Prostate gland (tissue), 2 donors: Measurements from ENCODE around the gene KRTAP3-1. TPM values are rescaled to one million over a fixed set of nuclear protein-coding genes. Genes with fewer than 3 reads are reported as not detected.

Experiments used
- DNase-seq: peaks from one replicate; pipeline ENCODE4 v3.0.0-alpha.2; 2019; ENCODE audit warnings: low spot score
- H3K27ac ChIP-seq, 2 donors: fragments of 200-600 bp; sonication (generic); 2 replicates each; pipeline ENCODE4 v1.5.1; 2017 to 2019
- H3K27me3 ChIP-seq: fragments of 200-600 bp; sonication (generic); replicated peaks from 2 replicates; pipeline ENCODE4 v1.5.1; 2019; ENCODE audit not compliant: insufficient read depth
- H3K36me3 ChIP-seq, 2 donors: fragments of 200-600 bp; sonication (generic); 1 replicate in 1 of 2; 2 replicates in 1 of 2; pipeline versions ENCODE4 v1.5.1 to v1.8.1; 2017 to 2019
- H3K4me1 ChIP-seq: fragments of 200-600 bp; sonication (generic); replicated peaks from 2 replicates; pipeline ENCODE4 v1.5.1; 2019
- H3K4me3 ChIP-seq, 2 donors: fragments of 200-600 bp; sonication (generic); 2 replicates each; pipeline ENCODE4 v1.5.1; 2017 to 2019
- H3K9me3 ChIP-seq: fragments of 200-600 bp; sonication (generic); 2 replicates; pipeline ENCODE4 v1.5.1; 2017
- POLR2A ChIP-seq: fragments of 450-650 bp; IDR thresholded peaks from one replicate; pipeline ENCODE4 v1.6.1; 2016; ENCODE audit warnings: antibody characterized with exemption, mild to moderate bottlenecking
- POLR2AphosphoS5 ChIP-seq: sonication (generic); formaldehyde crosslinking; IDR thresholded peaks from one replicate; pipeline ENCODE4 v1.6.1; 2017; ENCODE audit warnings: antibody characterized with exemption
- WGBS: methylation state at CpG from one replicate; pipeline ENCODE4 v1.1.5; 2018; 5-methylcytosine and 5-hydroxymethylcytosine counted together
- intact Hi-C: fragments of 100-400 bp; cut with DNase I; formaldehyde crosslinking; loops from one replicate; pipeline ENCODE4 v1.14.2; 2022
- total RNA-seq, 2 donors: library from RNA; depleted of rRNA; stranded (reverse); fragments of >200 nt; gene quantifications; one replicate each; pipeline ENCODE4 v1.1.0, GENCODE V29; 2016
- TF ChIP-seq, protein P1 (sequence below), 4 experiments: fragments of 200-600 bp in 2 of 4; fragments of 450-650 bp in 2 of 4; sonication (generic) in 2 of 4; IDR thresholded peaks; 1 replicate in 3 of 4; 2 replicates in 1 of 4; pipeline ENCODE4 v1.5.1; 2016 to 2019; ENCODE audit warnings: antibody characterized with exemption in 4 of 4, mild to moderate bottlenecking in 2 of 4, moderate library complexity in 2 of 4

The KRTAP3-1 gene
- total RNA-seq, 2 donors from 2014 or later = not detected

DNA sequence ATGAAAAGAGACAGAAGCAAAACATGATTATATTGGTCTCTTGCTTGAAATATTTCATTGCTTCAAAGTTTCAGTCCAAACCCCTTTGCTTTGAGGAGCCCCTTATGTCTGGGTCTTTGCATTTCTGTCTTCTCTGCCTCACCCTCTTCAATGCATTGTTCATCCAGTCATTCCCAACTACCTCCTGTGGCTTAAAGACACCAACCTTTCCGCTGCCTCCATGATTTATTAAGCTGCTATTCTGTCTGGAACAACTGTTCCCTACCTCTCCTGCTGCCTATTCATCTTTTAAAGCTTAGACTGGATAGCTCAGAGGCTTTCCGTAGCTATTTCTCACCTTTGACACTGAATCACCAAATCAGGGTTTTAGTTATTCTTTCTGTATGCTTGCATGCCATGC is 11.6 kb downstream of the KRTAP3-1 start:
- Histone ChIP-seq H3K4me1 (no peaks in the 10 kb centered on the region), H3K9me3 (no peaks in the 10 kb centered on the region), H3K27ac (no peak overlapping the region), H3K4me3 (no peak overlapping the region), H3K36me3 (no peaks in the 10 kb centered on the region), H3K27me3 (no peaks in the 10 kb centered on the region)
- DNase-seq = no peak
- TF ChIP-seq POLR2AphosphoS5 (no peak), POLR2A (no peak)
- TF ChIP-seq, protein P1, sequence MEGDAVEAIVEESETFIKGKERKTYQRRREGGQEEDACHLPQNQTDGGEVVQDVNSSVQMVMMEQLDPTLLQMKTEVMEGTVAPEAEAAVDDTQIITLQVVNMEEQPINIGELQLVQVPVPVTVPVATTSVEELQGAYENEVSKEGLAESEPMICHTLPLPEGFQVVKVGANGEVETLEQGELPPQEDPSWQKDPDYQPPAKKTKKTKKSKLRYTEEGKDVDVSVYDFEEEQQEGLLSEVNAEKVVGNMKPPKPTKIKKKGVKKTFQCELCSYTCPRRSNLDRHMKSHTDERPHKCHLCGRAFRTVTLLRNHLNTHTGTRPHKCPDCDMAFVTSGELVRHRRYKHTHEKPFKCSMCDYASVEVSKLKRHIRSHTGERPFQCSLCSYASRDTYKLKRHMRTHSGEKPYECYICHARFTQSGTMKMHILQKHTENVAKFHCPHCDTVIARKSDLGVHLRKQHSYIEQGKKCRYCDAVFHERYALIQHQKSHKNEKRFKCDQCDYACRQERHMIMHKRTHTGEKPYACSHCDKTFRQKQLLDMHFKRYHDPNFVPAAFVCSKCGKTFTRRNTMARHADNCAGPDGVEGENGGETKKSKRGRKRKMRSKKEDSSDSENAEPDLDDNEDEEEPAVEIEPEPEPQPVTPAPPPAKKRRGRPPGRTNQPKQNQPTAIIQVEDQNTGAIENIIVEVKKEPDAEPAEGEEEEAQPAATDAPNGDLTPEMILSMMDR (IDR thresholded peaks at IDR 0.05) = no peak
- WGBS = 86% methylated on average over 2 of the region's 2 CpGs
- intact Hi-C loops = no loop called here

DNA sequence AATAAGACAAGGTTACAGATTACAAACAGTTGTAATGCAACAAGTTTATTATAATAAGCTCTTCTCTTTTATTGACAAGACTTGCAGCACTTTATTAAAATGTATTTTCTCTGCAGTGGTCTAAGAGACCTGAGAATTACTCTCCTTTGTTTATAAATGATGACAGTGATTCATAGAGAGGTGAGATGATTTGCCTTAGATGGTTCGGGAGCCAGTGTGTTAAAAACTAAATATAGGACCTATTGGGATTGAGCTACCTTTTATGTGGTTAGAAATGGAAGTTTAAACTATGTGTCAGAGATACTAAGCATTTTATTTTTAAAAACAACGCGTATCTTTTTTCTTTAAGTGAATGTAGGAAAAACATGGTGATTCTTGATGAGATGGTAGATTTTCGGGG is 12.1 kb downstream of the KRTAP3-1 start:
- 79% methylated on average over 4 of the region's 4 CpGs for whole genome bisulfite sequencing
- intact Hi-C loops = no loop called here
- TF ChIP-seq, protein P1 (IDR thresholded peaks at IDR 0.05) = no peak
- TF ChIP-seq POLR2A = no peak
- no peak for TF ChIP-seq POLR2AphosphoS5
- H3K4me1 ChIP-seq = no peaks in the 10 kb centered on the region
- DNase-seq = no peak
- H3K27ac ChIP-seq = no peak overlapping the region
- H3K4me3 ChIP-seq = no peak overlapping the region
- H3K36me3 ChIP-seq = no peaks in the 10 kb centered on the region
- H3K9me3 ChIP-seq = no peaks in the 10 kb centered on the region
- no peaks in the 10 kb centered on the region for H3K27me3 ChIP-seq

DNA sequence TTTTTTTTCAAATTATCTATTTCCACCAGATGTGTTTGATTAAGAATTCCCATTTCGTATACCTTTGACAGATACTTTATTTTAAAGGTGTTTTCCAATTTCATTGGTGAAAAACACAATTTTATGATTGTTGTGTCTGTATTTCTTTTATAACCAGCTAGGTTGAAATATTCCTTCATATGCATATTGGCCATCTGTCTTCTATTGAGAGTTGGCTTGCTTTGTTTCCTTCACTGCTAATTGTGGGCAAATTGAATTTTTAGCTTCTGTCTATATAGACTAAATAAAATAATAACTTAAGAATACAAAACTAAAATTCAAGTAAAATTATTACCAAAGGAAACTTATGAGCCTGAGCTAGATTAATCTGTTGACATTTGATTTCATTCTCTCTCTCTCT is 13.8 kb downstream of the KRTAP3-1 start:
- Histone ChIP-seq H3K27ac (no peak overlapping the region), H3K4me1 (no peaks in the 10 kb centered on the region), H3K27me3 (no peaks in the 10 kb centered on the region), H3K4me3 (no peak overlapping the region), H3K36me3 (no peaks in the 10 kb centered on the region), H3K9me3 (no peaks in the 10 kb centered on the region)
- no peak for DNase-seq
- intact Hi-C loops = no loop called here
- TF ChIP-seq POLR2AphosphoS5 = no peak
- TF ChIP-seq POLR2A = no peak
- TF ChIP-seq, protein P1 (IDR thresholded peaks at IDR 0.05) = no peak
- WGBS = 94% methylated on average over 1 of the region's 1 CpG

DNA sequence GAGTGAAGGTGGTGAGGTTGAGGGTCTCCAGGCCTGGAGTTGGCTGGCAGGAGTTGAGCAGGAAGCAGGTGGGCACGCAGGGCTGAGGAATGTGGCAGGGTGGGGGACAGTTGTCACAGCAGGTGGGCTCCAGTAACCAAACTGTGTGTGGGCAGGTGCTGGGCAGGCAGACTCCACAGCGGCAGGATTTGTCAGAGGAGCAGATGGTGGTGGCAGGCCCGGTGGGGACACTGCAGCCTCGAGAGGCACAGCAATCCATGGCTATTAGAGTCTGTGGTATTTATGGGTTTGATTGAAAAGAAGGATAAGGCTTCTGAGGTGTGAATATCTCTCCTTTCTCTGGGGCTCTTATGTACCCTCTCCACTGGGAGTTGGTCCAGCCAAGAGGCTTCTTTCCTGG is 15.1 kb downstream of the KRTAP3-1 start, which contains the start of gene KRTAP3-3:
TSS of gene KRTAP3-3 (minus strand) at position 326 of the 400 bp plus-strand sequence. CDS start at position 259, 67 bp downstream.
- Histone ChIP-seq H3K27me3 (no peaks in the 10 kb centered on the region), H3K9me3 (no peaks in the 10 kb centered on the region), H3K36me3 (no peaks in the 10 kb centered on the region), H3K4me3 (no peak within 1 kb of the TSS), H3K27ac (no peak within 1 kb of the TSS), H3K4me1 (no peaks in the 10 kb centered on the region)
- WGBS = 19% methylated on average over 4 of the region's 4 CpGs
- DNase-seq = no peak
- intact Hi-C loops = no loop called here
- TF ChIP-seq POLR2A (no peak), POLR2AphosphoS5 (no peak)
- TF ChIP-seq, protein P1 (IDR thresholded peaks at IDR 0.05) = no peak

DNA sequence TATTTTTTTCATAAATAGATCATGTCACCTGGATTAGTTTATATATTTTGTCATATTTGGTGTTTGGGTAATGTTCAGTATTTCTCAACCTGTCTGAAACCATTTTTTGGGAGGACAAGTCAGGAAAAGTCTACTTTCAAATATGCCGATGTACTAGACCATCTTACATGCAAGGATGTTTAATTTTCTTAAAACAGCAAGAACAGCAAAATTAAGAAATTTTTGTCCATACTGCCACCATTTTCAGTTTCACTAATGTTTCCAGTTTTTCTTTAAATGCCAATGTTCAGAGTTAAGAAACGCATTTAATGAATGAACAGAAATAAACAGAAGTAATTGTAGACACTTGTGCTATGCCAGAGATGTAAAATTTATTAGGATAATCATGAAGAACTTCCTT is 15.8 kb downstream of the KRTAP3-1 start:
- TF ChIP-seq POLR2AphosphoS5 = no peak
- TF ChIP-seq, protein P1 (IDR thresholded peaks at IDR 0.05) = no peak
- TF ChIP-seq POLR2A = no peak
- DNase-seq = no peak
- H3K4me3 ChIP-seq = no peak overlapping the region
- no peaks in the 10 kb centered on the region for H3K9me3 ChIP-seq
- no peaks in the 10 kb centered on the region for H3K4me1 ChIP-seq
- intact Hi-C loops = no loop called here
- no peaks in the 10 kb centered on the region for H3K36me3 ChIP-seq
- no peak overlapping the region for H3K27ac ChIP-seq
- WGBS = 94% methylated on average over 2 of the region's 2 CpGs
- no peaks in the 10 kb centered on the region for H3K27me3 ChIP-seq
